ENCODE data around the gene GMEB2.
"Not testable (repeated sequence)": the region's sequence is repeated elsewhere in the genome, so short reads cannot be mapped to it uniquely, and the experiment has no call there.

GMEB2 gene

DNA sequence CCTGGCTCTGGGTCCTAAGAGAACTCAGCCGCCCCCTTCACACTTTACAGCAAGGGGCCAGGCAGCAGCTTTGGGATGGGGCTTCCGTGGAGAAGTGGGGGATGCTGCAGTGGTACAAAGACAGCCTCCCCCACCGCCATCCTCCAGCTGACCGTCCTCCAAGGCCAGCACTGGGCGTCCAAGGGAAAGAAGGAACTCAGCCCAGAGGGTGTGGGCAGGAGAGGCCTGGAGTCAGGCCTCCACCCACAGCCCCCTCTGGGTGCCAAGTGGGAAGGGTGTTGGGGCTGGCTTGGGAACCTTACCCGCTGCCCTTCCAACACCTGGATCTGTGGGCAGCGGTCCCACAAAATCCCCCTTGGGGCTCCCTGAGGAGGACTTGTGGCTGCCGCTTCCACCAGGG, 13.2 kb upstream of the GMEB2 start:
- peaks cover 11 to 61% (median 54%) of the 10 kb centered on the region in 4 experiments for H3K4me1 ChIP-seq (ENCODE audit: control extremely low read depth in 1 of 4, control insufficient read depth in 4 of 4, insufficient read depth in 4 of 4, low read length in 3 of 4)
- ChIA-PET POLR2A (no interaction called here), CTCF (interaction anchor here (1.0 kb wide), 1 partner anchor 11 kb away, joined by 5 read pairs; no protein-coding TSS in a partner anchor)
- H3K36me3 ChIP-seq (ENCODE audit: control insufficient read depth in 4 of 4, insufficient read depth in 4 of 4, low read length in 3 of 4): peaks cover 0 to 11% (median 7%) of the 10 kb centered on the region in 4 experiments
- WGBS (ENCODE audit: insufficient coverage): 100% methylated on average over 3 of the region's 8 CpGs
- DNase-seq: no peak
- H3K9me3 ChIP-seq (ENCODE audit: control extremely low read depth in 1 of 5, control insufficient read depth in 4 of 5, insufficient read depth in 2 of 5, low read depth in 1 of 5, low read length in 4 of 5): no peaks in the 10 kb centered on the region
- H3K27me3 ChIP-seq (replicated peaks in 2 of 5; ENCODE audit: control insufficient read depth in 4 of 5, insufficient read depth in 5 of 5, low read length in 4 of 5): no peaks in the 10 kb centered on the region
- peak overlapping the region in 1 of 7 experiments; percentile 36 for H3K4me3 ChIP-seq (ENCODE audit: control insufficient read depth in 1 of 7, extremely low read depth in 1 of 7, insufficient read depth in 4 of 7, low read depth in 2 of 7, low read length in 6 of 7)
- no peak overlapping the region for H3K27ac ChIP-seq (ENCODE audit: insufficient read depth in 1 of 2, low read depth in 1 of 2, low read length in 2 of 2, poor library complexity in 1 of 2, severe bottlenecking in 2 of 2)

DNA sequence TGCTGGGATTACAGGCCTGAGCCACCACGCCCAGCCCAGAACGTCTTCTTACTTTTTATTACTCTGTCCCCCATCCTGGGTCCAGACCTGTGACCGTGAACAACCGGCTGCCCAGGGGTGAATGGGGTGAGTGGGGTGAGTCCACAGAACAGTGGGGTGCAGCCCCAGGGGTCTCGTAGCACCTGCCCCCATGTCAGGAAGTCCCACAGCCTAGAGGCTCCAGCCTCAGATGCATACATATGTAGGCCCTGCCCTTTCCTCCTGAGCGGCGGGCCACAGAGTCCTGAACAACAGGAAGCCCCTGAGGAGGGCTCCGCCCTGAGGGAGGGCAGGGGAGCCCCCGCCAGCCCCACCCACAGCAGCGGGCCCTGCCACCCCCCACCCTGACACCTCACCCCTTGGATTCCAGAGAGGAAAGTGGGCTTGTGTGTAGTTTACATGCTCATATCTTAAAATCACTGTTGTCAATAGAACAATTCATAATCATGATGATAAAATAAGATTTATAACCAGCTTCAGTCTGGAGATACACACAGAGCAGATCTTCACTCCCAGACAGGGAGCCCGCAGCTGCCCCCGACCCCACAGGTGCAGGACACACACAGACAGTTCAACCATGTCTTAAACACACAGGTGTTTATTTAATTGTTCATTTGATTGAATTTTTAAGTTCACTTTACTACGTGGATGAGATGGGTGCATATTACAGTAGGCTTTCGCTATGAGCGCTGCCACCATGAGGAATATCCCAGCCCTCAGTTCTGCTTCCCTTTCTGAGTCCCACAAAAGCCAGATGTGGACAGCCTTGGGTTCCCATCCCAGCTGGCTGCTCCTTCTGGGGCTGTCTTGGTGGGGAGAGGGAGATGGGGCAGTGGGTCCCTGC, 12.4 kb upstream of the GMEB2 start:
- Histone ChIP-seq H3K27ac (ENCODE audit: insufficient read depth in 1 of 2, low read depth in 1 of 2, low read length in 2 of 2, poor library complexity in 1 of 2, severe bottlenecking in 2 of 2) (peak overlapping the region in 1 of 2 experiments; percentile 49), H3K9me3 (ENCODE audit: control extremely low read depth in 1 of 5, control insufficient read depth in 4 of 5, insufficient read depth in 2 of 5, low read depth in 1 of 5, low read length in 4 of 5) (no peaks in the 10 kb centered on the region), H3K4me3 (ENCODE audit: control insufficient read depth in 1 of 7, extremely low read depth in 1 of 7, insufficient read depth in 4 of 7, low read depth in 2 of 7, low read length in 6 of 7) (peak overlapping the region in 3 of 7 experiments; percentile 25 to 46 (median 42)), H3K27me3 (replicated peaks in 2 of 5; ENCODE audit: control insufficient read depth in 4 of 5, insufficient read depth in 5 of 5, low read length in 4 of 5) (no peaks in the 10 kb centered on the region), H3K4me1 (ENCODE audit: control extremely low read depth in 1 of 4, control insufficient read depth in 4 of 4, insufficient read depth in 4 of 4, low read length in 3 of 4) (peaks cover 14 to 69% (median 61%) of the 10 kb centered on the region in 4 experiments), H3K36me3 (ENCODE audit: control insufficient read depth in 4 of 4, insufficient read depth in 4 of 4, low read length in 3 of 4) (peaks cover 0 to 9% (median 6%) of the 10 kb centered on the region in 4 experiments)
- CTCF ChIA-PET: interaction anchor here (1.0 kb wide), 1 partner anchor 10 kb away, joined by 5 read pairs; no protein-coding TSS in a partner anchor
- peak in 1 of 3 donors; percentile 46 for DNase-seq
- POLR2A ChIA-PET: no interaction called here
- WGBS (ENCODE audit: insufficient coverage): 0% methylated on average over 2 of the region's 15 CpGs

DNA sequence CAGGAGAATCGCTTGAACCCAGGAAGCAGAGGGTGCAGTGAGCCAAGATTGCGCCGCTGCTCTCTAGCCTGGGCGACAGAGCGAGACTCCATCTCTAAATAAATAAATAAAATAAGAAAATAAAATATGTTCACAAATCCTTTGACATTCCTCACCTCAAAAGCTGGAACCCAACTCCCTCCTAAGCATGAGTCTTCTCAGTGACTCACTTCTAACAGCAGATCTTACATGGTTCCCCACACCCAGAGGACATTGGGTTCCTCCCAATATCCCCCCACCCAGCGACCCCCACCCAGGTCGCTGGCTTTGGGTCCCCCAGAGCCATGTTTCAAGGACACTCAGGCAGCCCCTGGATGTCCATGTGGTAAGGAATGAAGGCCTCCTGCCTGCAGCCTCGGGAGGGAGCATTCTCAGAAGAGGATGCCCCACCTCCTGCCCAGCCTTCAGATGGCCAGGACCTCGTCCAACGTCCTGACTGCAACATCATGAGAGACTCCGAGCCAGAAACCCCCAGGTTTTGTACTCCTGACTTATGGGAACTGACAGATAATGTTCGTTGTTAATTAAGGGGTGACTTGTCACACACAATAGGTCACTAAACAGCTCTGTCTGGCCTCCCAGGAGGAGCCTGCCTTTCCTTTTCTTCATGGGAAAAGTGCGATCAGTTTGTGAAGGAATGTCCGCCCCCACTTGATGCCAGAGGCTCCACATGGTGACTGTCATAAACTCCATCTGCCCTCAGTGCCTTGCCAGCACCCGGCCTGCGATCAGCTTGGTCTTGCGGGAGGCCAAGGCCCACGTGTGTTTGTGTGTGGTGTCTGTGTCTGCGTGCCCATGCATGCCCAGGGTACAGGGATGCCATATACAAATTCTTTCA, 10.1 kb upstream of the GMEB2 start:
- H3K27ac ChIP-seq (ENCODE audit: insufficient read depth in 1 of 2, low read depth in 1 of 2, low read length in 2 of 2, poor library complexity in 1 of 2, severe bottlenecking in 2 of 2): no peak overlapping the region
- no peak overlapping the region for H3K4me3 ChIP-seq (ENCODE audit: control insufficient read depth in 1 of 7, extremely low read depth in 1 of 7, insufficient read depth in 4 of 7, low read depth in 2 of 7, low read length in 6 of 7)
- ChIA-PET POLR2A (interaction anchor here (0.7 to 1.8 kb wide), 2 partner anchors 10 to 343 kb away, joined by 3 to 8 read pairs; partner anchors contain the start of genes GMEB2 and SAMD10), CTCF (interaction anchor here (0.8 kb wide), 1 partner anchor 12 kb away, joined by 3 read pairs; no protein-coding TSS in a partner anchor)
- WGBS (ENCODE audit: insufficient coverage): 97% methylated on average over 11 of the region's 19 CpGs
- H3K27me3 ChIP-seq (replicated peaks in 2 of 5; ENCODE audit: control insufficient read depth in 4 of 5, insufficient read depth in 5 of 5, low read length in 4 of 5): no peaks in the 10 kb centered on the region
- H3K4me1 ChIP-seq (ENCODE audit: control extremely low read depth in 1 of 4, control insufficient read depth in 4 of 4, insufficient read depth in 4 of 4, low read length in 3 of 4): peaks cover 14 to 65% (median 51%) of the 10 kb centered on the region in 4 experiments
- H3K9me3 ChIP-seq (ENCODE audit: control extremely low read depth in 1 of 5, control insufficient read depth in 4 of 5, insufficient read depth in 2 of 5, low read depth in 1 of 5, low read length in 4 of 5): no peaks in the 10 kb centered on the region
- H3K36me3 ChIP-seq (ENCODE audit: control insufficient read depth in 4 of 4, insufficient read depth in 4 of 4, low read length in 3 of 4): no peaks in the 10 kb centered on the region
- no peak for DNase-seq

DNA sequence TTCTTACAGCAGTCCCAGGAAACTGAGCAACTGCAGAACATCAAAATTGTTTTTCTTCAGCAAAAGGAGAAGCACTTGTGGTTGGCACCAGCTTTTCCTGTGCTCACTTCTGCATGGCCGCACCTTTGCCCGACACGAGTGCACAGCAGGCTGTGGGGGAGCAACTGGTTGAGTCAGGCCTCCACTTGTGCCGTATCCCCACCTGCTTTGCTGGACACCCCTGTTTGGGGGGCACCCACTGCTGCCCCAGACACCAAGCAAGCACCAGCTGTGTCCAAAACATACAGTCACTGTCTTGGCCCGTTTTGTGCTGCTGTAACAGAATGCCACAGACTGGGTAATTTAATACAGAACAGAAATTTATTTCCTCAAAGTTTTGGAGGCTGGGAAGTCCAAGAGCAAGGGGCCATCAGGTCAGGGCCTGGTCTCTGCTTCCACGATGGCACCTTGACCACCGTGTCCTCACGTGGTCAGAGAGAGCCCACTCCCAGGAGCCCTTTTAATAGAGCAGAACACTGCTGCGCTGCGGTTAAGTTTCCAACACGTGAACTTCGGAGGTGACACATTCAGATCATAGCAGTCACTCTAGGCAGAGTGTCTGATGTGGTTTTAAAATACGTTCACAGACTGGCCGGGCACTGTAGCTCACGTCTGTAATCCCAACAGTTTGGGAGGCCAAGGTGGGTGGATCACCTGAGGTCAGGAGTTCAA, 8.7 kb upstream of the GMEB2 start:
- Histone ChIP-seq H3K36me3 (ENCODE audit: control insufficient read depth in 4 of 4, insufficient read depth in 4 of 4, low read length in 3 of 4) (no peaks in the 10 kb centered on the region), H3K9me3 (ENCODE audit: control extremely low read depth in 1 of 5, control insufficient read depth in 4 of 5, insufficient read depth in 2 of 5, low read depth in 1 of 5, low read length in 4 of 5) (no peaks in the 10 kb centered on the region), H3K4me1 (ENCODE audit: control extremely low read depth in 1 of 4, control insufficient read depth in 4 of 4, insufficient read depth in 4 of 4, low read length in 3 of 4) (peaks cover 14 to 59% (median 46%) of the 10 kb centered on the region in 4 experiments), H3K4me3 (ENCODE audit: control insufficient read depth in 1 of 7, extremely low read depth in 1 of 7, insufficient read depth in 4 of 7, low read depth in 2 of 7, low read length in 6 of 7) (peak overlapping the region in 3 of 7 experiments; percentile 21 to 45 (median 39)), H3K27me3 (replicated peaks in 2 of 5; ENCODE audit: control insufficient read depth in 4 of 5, insufficient read depth in 5 of 5, low read length in 4 of 5) (no peaks in the 10 kb centered on the region), H3K27ac (ENCODE audit: insufficient read depth in 1 of 2, low read depth in 1 of 2, low read length in 2 of 2, poor library complexity in 1 of 2, severe bottlenecking in 2 of 2) (peak overlapping the region in 1 of 2 experiments; percentile 70)
- POLR2A ChIA-PET: interaction anchor here (0.7 to 1.8 kb wide), 2 partner anchors 8 to 111 kb away, joined by 3 to 8 read pairs; partner anchors contain the start of gene GMEB2
- WGBS (ENCODE audit: insufficient coverage): 54% methylated on average over 14 of the region's 15 CpGs
- peak in 2 of 3 donors; percentile 88 to 90 for DNase-seq
- CTCF ChIA-PET: no interaction called here

DNA sequence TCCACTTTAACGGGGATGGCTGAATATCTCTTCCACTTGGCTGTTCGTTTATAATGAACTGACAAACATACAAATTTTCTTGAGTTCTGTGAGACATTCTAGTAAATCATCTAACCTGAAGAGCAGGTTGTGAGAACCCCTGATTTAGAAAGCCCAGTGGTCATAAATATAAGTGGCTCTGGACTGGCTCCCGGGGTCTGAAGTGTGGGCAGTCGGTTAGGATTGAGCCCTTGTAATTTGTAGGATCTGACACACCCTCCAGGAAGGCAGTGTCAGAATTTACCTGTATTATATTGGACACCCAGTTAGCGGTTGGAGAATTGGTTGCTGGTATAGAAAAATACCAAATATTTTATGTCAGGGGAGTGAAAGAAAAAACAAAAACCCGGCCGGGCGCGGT, 6.8 kb upstream of the GMEB2 start:
- Histone ChIP-seq H3K27ac (ENCODE audit: insufficient read depth in 1 of 2, low read depth in 1 of 2, low read length in 2 of 2, poor library complexity in 1 of 2, severe bottlenecking in 2 of 2) (no peak overlapping the region), H3K9me3 (ENCODE audit: control extremely low read depth in 1 of 5, control insufficient read depth in 4 of 5, insufficient read depth in 2 of 5, low read depth in 1 of 5, low read length in 4 of 5) (no peaks in the 10 kb centered on the region), H3K27me3 (replicated peaks in 2 of 5; ENCODE audit: control insufficient read depth in 4 of 5, insufficient read depth in 5 of 5, low read length in 4 of 5) (no peaks in the 10 kb centered on the region), H3K4me3 (ENCODE audit: control insufficient read depth in 1 of 7, extremely low read depth in 1 of 7, insufficient read depth in 4 of 7, low read depth in 2 of 7, low read length in 6 of 7) (no peak overlapping the region), H3K4me1 (ENCODE audit: control extremely low read depth in 1 of 4, control insufficient read depth in 4 of 4, insufficient read depth in 4 of 4, low read length in 3 of 4) (peaks cover 14 to 44% (median 36%) of the 10 kb centered on the region in 4 experiments), H3K36me3 (ENCODE audit: control insufficient read depth in 4 of 4, insufficient read depth in 4 of 4, low read length in 3 of 4) (no peaks in the 10 kb centered on the region)
- CTCF ChIA-PET: interaction anchor here (0.7 to 1.0 kb wide), 2 partner anchors 13 to 16 kb away, joined by 3 read pairs; no protein-coding TSS in a partner anchor
- 100% methylated on average over 6 of the region's 9 CpGs for WGBS (ENCODE audit: insufficient coverage)
- no peak for DNase-seq
- POLR2A ChIA-PET: interaction anchor here (0.6 kb wide), 1 partner anchor 61 kb away, joined by 4 read pairs; no protein-coding TSS in a partner anchor

DNA sequence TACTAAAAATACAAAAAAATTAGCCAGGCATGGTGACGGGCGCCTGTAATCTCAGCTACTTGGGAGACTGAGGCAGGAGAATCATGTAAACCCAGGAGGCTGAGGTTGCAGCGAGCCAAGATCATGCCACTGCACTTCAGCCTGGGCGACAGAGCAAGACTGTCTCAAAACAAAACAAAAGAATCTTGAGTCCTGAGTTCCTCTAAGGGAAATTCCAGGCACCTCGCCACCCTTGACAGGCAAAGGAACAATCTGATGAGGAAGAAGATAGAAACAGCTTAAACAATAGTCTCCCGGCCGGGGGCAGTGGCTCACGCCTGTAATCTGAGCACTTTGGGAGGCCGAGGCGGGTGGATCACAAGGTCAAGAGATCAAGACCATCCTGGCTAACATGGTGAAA, 4.5 kb upstream of the GMEB2 start:
- 81% methylated on average over 10 of the region's 10 CpGs for WGBS (ENCODE audit: insufficient coverage)
- CTCF ChIA-PET: interaction anchor here (0.6 to 1.0 kb wide), 2 partner anchors 11 to 245 kb away, joined by 3 to 5 read pairs; no protein-coding TSS in a partner anchor
- H3K36me3 ChIP-seq (ENCODE audit: control insufficient read depth in 4 of 4, insufficient read depth in 4 of 4, low read length in 3 of 4); POLR2A ChIA-PET; H3K9me3 ChIP-seq (ENCODE audit: control extremely low read depth in 1 of 5, control insufficient read depth in 4 of 5, insufficient read depth in 2 of 5, low read depth in 1 of 5, low read length in 4 of 5); DNase-seq; H3K4me3 ChIP-seq (ENCODE audit: control insufficient read depth in 1 of 7, extremely low read depth in 1 of 7, insufficient read depth in 4 of 7, low read depth in 2 of 7, low read length in 6 of 7); H3K27me3 ChIP-seq (replicated peaks in 2 of 5; ENCODE audit: control insufficient read depth in 4 of 5, insufficient read depth in 5 of 5, low read length in 4 of 5); H3K27ac ChIP-seq (ENCODE audit: insufficient read depth in 1 of 2, low read depth in 1 of 2, low read length in 2 of 2, poor library complexity in 1 of 2, severe bottlenecking in 2 of 2): not testable (repeated sequence)
- H3K4me1 ChIP-seq (ENCODE audit: control extremely low read depth in 1 of 4, control insufficient read depth in 4 of 4, insufficient read depth in 4 of 4, low read length in 3 of 4): peaks cover 12 to 39% (median 35%) of the 10 kb centered on the region in 4 experiments
